Right renal cortex interstitium (tissue), 3 donors: Measurements from ENCODE around the gene RBM10. TPM values are rescaled to one million over a fixed set of nuclear protein-coding genes. Genes with fewer than 3 reads are reported as not detected.

Experiments
- DNase-seq, 3 donors: peaks; one replicate each; pipeline ENCODE4 v3.0.0-alpha.2; 2013; ENCODE audit warnings: low read depth in 3 of 3, low spot score in 2 of 3
- polyA plus RNA-seq, 3 donors: library from polyadenylated mRNA; unstranded; fragments of 120-200 nt; gene quantifications; one replicate each; pipeline ENCODE4 v1.2.1, GENCODE V29; 2013; ENCODE audit not compliant: insufficient read length in 3 of 3

RBM10 gene
- polyA plus RNA-seq, 3 donors: 44.6 to 48.9 (median 45.0) TPM

DNA sequence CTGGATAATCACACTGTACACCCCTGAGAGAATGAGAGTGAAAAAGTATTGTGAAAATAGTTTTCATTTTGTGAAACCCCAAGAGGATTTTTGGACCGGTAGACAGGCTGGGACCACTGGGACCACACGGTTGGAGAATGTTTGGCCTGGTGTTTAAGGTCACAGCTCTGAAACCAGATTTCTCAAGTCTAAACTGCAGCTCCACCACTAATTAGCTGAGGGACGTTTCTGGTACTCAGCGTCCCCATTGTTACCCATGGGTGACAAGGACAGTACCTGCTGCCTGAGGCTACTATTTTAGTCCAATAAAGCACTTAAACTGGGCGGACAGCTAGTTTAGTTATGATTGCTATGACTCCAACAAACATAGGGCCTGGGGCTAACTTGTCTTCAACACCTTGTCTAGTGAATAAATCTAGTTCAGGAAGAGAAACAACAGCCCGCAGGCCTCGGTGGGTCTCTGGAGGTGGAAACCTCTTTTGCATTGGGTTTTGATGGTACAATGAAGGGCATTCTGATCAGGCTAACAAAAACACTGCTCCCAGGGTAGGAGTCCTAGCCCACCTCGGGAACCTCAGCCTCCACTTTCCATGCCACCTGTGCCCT is 87.3 kb downstream of the RBM10 start:
- DNase-seq: no peak

DNA sequence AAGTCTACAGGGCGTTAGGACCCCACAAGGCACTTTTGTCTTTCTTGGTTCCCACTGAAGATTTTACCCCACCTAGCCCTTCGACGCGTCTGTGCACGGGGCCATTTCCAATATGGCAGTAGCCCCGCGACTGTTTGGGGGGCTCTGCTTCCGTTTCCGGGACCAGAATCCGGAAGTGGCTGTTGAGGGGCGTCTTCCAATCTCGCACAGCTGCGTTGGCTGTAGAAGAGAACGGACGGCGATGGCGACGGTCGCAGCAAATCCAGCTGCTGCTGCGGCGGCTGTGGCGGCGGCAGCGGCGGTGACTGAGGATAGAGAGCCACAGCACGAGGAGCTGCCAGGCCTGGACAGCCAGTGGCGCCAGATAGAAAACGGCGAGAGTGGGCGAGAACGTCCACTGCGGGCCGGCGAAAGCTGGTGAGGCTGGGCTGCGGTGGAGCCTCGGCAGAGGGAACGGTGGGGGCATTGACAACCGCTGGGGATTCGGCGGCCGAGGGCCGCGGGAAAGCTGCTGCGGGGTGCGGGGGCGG is 87.8 kb downstream of the RBM10 start, which contains the start of gene USP11:
TSS of gene USP11 (plus strand) at position 207 of the 530 bp plus-strand sequence. CDS start at position 242, 35 bp downstream.
- DNase-seq: no peak

DNA sequence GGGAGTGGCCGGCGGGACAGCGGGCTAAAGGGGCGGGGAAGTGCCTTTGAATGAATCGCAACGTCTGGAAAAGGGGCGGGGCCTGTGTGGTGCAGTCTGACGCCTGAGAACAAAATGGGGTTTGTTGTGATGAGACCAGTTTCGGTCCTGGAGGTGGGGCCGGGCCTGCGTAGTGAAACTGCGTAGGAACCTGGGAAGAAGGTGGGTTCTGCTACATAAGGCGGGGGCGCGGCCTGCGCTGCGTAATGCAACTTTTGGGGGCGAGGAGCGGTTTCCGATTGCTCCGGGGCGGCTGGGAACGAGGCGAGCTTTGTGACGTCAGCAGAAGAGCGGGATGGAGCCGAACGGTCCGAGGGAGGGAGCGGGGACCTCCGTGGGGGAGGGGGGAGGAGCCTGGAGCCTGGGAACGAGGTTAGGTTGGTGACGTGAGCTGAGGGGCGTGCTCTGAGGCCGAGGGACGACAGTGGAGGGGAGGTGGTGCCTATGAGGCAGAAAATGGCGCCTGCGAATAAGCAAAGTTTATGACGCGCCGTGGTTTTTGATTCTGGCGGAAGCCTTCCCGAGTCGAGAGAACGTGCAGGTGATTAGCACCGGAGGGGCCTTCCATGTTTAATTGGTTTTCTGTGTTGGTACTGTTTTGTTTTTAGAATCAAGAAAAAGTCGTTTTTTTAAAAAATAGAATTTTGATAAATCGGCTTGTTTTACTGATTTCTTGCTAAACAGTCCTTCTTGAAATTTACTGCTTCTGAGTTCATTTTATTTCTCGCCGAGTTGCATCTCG is 88.5 kb downstream of the RBM10 start:
- DNase-seq: peak in 2 of 3 donors; percentile 72 to 88

DNA sequence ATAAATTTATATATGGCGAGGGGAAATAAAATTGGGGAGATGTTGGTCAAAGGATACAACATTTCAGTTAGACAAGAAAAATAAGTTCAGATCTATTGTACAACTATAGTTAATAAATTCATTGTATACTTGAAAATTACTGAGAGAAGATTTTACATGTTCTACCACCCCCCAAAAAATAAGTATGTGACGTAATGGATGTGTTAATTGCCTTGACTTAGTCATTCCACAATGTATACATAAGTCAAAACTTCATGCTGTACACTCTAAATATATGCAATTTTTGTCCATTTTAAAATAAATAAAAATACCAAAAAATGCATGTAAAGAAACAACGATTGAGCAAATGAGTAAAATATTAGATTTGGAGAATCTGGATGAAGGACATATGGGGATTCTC is 89.6 kb downstream of the RBM10 start:
- no peak for DNase-seq

DNA sequence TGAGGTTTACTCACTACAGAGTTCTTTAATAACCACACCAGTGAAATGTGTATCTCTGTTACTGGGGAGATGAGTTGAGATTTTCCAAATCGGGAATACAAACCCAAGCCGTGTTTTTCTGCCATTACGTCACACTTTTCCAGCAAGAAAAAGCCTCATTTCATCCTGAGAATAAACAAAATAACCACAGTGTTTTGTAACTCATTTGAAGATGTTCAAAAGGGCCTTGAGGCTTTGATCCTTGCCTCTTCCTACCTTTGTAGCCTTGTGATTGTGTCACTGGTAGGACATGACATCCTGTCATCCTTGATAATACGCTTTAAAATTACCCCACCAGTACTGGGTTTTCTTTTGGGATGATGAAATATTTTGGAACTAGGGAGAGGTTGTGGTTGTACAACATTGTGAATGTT is 90.7 kb downstream of the RBM10 start:
- DNase-seq: no peak

Other genes with a start within 250 kb of the RBM10 start
- gene JADE3, start 232.8 kb upstream of the RBM10 start, polyA plus RNA-seq: 10 to 100 TPM; 25.0 to 26.9 (median 26.5) TPM
- gene RGN, start 66.8 kb upstream of the RBM10 start, polyA plus RNA-seq: 10 to 100 TPM; 31.0 to 43.6 (median 34.1) TPM
- gene NDUFB11, start 519 bp upstream of the RBM10 start, polyA plus RNA-seq: 100 to 1,000 TPM in 1 of 3 donors, 10 to 100 TPM in 2; 90.7 to 104 (median 96.9) TPM
- gene UBA1, start 48.6 kb downstream of the RBM10 start, polyA plus RNA-seq: 100 to 1,000 TPM; 202 to 228 (median 217) TPM
- gene CDK16, start 73.5 kb downstream of the RBM10 start, polyA plus RNA-seq: 100 to 1,000 TPM in 2 of 3 donors, 10 to 100 TPM in 1; 99.8 to 105 (median 105) TPM
- 100 to 1,000 TPM; 135 to 147 (median 137) TPM for gene USP11, start 87.8 kb downstream of the RBM10 start, polyA plus RNA-seq
- gene ZNF157, start 225.4 kb downstream of the RBM10 start, polyA plus RNA-seq: 1 to 10 TPM in 2 of 3 donors, under 1 TPM in 1; 0.92 to 1.2 (median 1.1) TPM